PC-3 (cell line): ENCODE measurements around the gene SLCO3A1.

Experiments
- CTCF ChIP-seq: fragments of 300-600 bp; sonication (generic); conservative IDR thresholded peaks from 2 replicates; pipeline ENCODE4 v1.5.1; 2017; ENCODE audit warnings: antibody characterized with exemption, low read depth, mild to moderate bottlenecking, low read length
- EZH2 ChIP-seq: fragments of 300-600 bp; sonication (generic); IDR thresholded peaks from one replicate; pipeline ENCODE4 v1.6.1; 2017; ENCODE audit warnings: antibody characterized with exemption, mild to moderate bottlenecking, low read length; ENCODE audit not compliant: unreplicated experiment
- EZH2phosphoT487 ChIP-seq: fragments of 300-600 bp; sonication (generic); IDR thresholded peaks from 2 replicates; pipeline ENCODE4 v1.6.1; 2018; ENCODE audit warnings: mild to moderate bottlenecking, antibody characterized with exemption, low read length, borderline replicate concordance

- TF ChIP-seq EZH2phosphoT487 (no peak), CTCF (peak; percentile 48), EZH2 (no peak)
Measured at GRCh38 chr15:92079047-92079446, 225.5 kb downstream of the SLCO3A1 start.
